IMR-90 (cell line): ENCODE results near the gene MLIP. TPM values are rescaled to one million over a fixed set of nuclear protein-coding genes. Genes with fewer than 3 reads are reported as not detected.

Source experiments
- ATAC-seq: fragments of 200-7000 bp; cut with Tn5 transposase; 2 replicates; pipeline ENCODE4 v1.9.1; 2020; ENCODE audit warnings: low read depth, mild to moderate bottlenecking, moderate library complexity
- BruUV-seq: library from RNA; stranded (reverse); fragments of 400-500 nt; replicated peaks from 2 replicates; lab custom pipeline; 2021; lab: Mats Ljungman, UMichigan
- CTCF ChIA-PET: fragments of 300-600 bp; formaldehyde crosslinking; extraction: SDS; loops from one replicate; lab custom pipeline; 2021; ENCODE audit warnings: antibody characterized with exemption; lab: Yijun Ruan, JAX
- POLR2A ChIA-PET: fragments of 300-600 bp; sonication (Branson Sonifier 250); formaldehyde crosslinking; loops from one replicate; lab custom pipeline; 2022; ENCODE audit warnings: antibody characterized with exemption; ENCODE audit not compliant: unreplicated experiment; lab: Charles Lee
- DNase-seq: peaks from one replicate; pipeline ENCODE4 v3.0.0; 2013
- H2AFZ ChIP-seq: replicated peaks from 2 replicates; pipeline ENCODE3; 2013; ENCODE audit warnings: low read length, mild to moderate bottlenecking; ENCODE audit not compliant: poor library complexity
- H2AK5ac ChIP-seq: 2 replicates; pipeline ENCODE4 v1.6.1; 2013; ENCODE audit warnings: low read depth, low read length, inconsistent platforms
- H2AK9ac ChIP-seq: replicated peaks from 2 replicates; pipeline ENCODE3; 2013; ENCODE audit warnings: mild to moderate bottlenecking, low read depth, low read length, moderate library complexity; ENCODE audit not compliant: poor library complexity
- H2BK120ac ChIP-seq: 2 replicates; pipeline ENCODE4 v1.6.1; 2013; ENCODE audit warnings: low read depth, low read length, inconsistent platforms
- H2BK15ac ChIP-seq: 3 replicates; pipeline ENCODE4 v1.6.1; 2013; ENCODE audit warnings: low read depth, low read length, inconsistent platforms
- H2BK20ac ChIP-seq: 2 replicates; pipeline ENCODE4 v1.6.1; 2013; ENCODE audit warnings: low read depth, mild to moderate bottlenecking, inconsistent platforms, low read length, moderate library complexity
- H2BK5ac ChIP-seq: 2 replicates; pipeline ENCODE4 v1.6.1; 2013; ENCODE audit warnings: mild to moderate bottlenecking, low read depth, low read length, inconsistent platforms; ENCODE audit not compliant: poor library complexity, severe bottlenecking
- H3K14ac ChIP-seq: replicated peaks from 2 replicates; pipeline ENCODE4 v1.6.1; 2013; ENCODE audit warnings: low read depth, low read length, inconsistent platforms
- H3K18ac ChIP-seq: 2 replicates; pipeline ENCODE4 v1.6.1; 2013; ENCODE audit warnings: low read depth, low read length, control low read depth
- H3K23ac ChIP-seq: 2 replicates; pipeline ENCODE4 v1.6.1; 2013; ENCODE audit warnings: low read depth, low read length, inconsistent platforms
- H3K27ac ChIP-seq: 2 replicates; pipeline ENCODE4 v1.5.1; 2013; ENCODE audit warnings: mild to moderate bottlenecking, control low read depth, low read length; ENCODE audit not compliant: insufficient read depth
- H3K27me3 ChIP-seq: 2 replicates; pipeline ENCODE4 v1.6.1; 2013; ENCODE audit warnings: low read length; ENCODE audit not compliant: control insufficient read depth, insufficient read depth
- H3K36me3 ChIP-seq: 2 replicates; pipeline ENCODE4 v1.6.1; 2013; ENCODE audit warnings: low read length, mixed read lengths; ENCODE audit not compliant: control insufficient read depth, insufficient read depth
- H3K4ac ChIP-seq: 2 replicates; pipeline ENCODE4 v1.6.1; 2013; ENCODE audit warnings: low read depth, low read length, inconsistent platforms
- H3K4me1 ChIP-seq: 2 replicates; pipeline ENCODE4 v1.6.1; 2013; ENCODE audit warnings: low read length, mixed read lengths; ENCODE audit not compliant: control insufficient read depth, insufficient read depth
- H3K4me2 ChIP-seq: 2 replicates; pipeline ENCODE4 v1.6.1; 2013; ENCODE audit warnings: low read depth, mild to moderate bottlenecking, control low read depth, low read length, moderate library complexity
- H3K4me3 ChIP-seq: 2 replicates; pipeline ENCODE4 v1.5.1; 2013; ENCODE audit warnings: low read depth, mild to moderate bottlenecking, control low read depth, low read length, moderate library complexity; ENCODE audit not compliant: insufficient read depth
- H3K56ac ChIP-seq: 2 replicates; pipeline ENCODE4 v1.6.1; 2013; ENCODE audit warnings: low read length, inconsistent platforms; ENCODE audit not compliant: insufficient read depth; ENCODE audit errors: extremely low read depth
- H3K79me1 ChIP-seq, 2 experiments: 2 replicates each; pipeline ENCODE4 v1.6.1; 2013; ENCODE audit warnings: low read length in 2 of 2, inconsistent platforms in 1 of 2, low read depth in 1 of 2
- H3K9ac ChIP-seq: 2 replicates; pipeline ENCODE4 v1.6.1; 2013; ENCODE audit warnings: low read depth, low read length, control low read depth
- H3K9me1 ChIP-seq: 2 replicates; pipeline ENCODE4 v1.6.1; 2013; ENCODE audit warnings: low read length, inconsistent platforms; ENCODE audit not compliant: insufficient read depth
- H3K9me3 ChIP-seq: 2 replicates; pipeline ENCODE4 v1.6.1; 2013; ENCODE audit warnings: low read length; ENCODE audit not compliant: control insufficient read depth, insufficient read depth
- H4K20me1 ChIP-seq: 2 replicates; pipeline ENCODE4 v1.6.1; 2013; ENCODE audit warnings: low read length, inconsistent platforms; ENCODE audit not compliant: insufficient read depth
- H4K5ac ChIP-seq: 2 replicates; pipeline ENCODE4 v1.6.1; 2013; ENCODE audit warnings: mild to moderate bottlenecking, low read depth, low read length, control low read depth
- H4K8ac ChIP-seq, 2 experiments: 2 replicates each; pipeline ENCODE4 v1.6.1; 2013; ENCODE audit warnings: low read depth in 2 of 2, low read length in 2 of 2, control low read depth in 1 of 2, inconsistent platforms in 1 of 2
- H4K91ac ChIP-seq: 2 replicates; pipeline ENCODE4 v1.6.1; 2013; ENCODE audit warnings: low read depth, low read length, inconsistent platforms; ENCODE audit not compliant: insufficient read depth
- BHLHE40 ChIP-seq: fragments of 150-350 bp; IDR thresholded peaks from 2 replicates; pipeline ENCODE4 v1.6.1; 2016; ENCODE audit warnings: mild to moderate bottlenecking, low read depth, low read length
- CEBPB ChIP-seq: IDR thresholded peaks from 2 replicates; pipeline ENCODE4 v1.6.1; 2012; ENCODE audit warnings: low read depth, low read length, improper control_type of control experiment
- CHD1 ChIP-seq: IDR thresholded peaks from 2 replicates; pipeline ENCODE4 v1.6.1; 2012; ENCODE audit warnings: low read depth, low read length, improper control_type of control experiment
- ELK1 ChIP-seq: fragments of 150-350 bp; IDR thresholded peaks from 2 replicates; pipeline ENCODE4 v1.6.1; 2016; ENCODE audit warnings: low read depth, mild to moderate bottlenecking, low read length, moderate library complexity, borderline replicate concordance
- FOS ChIP-seq: fragments of 150-350 bp; IDR thresholded peaks from 2 replicates; pipeline ENCODE4 v1.6.1; 2016; ENCODE audit warnings: low read depth, low read length
- MAFK ChIP-seq: IDR thresholded peaks from 2 replicates; pipeline ENCODE4 v1.6.1; 2012; ENCODE audit warnings: low read depth, low read length, improper control_type of control experiment
- MAZ ChIP-seq: IDR thresholded peaks from 2 replicates; pipeline ENCODE4 v1.6.1; 2012; ENCODE audit warnings: low read depth, mild to moderate bottlenecking, low read length, improper control_type of control experiment, moderate library complexity, borderline replicate concordance
- MXI1 ChIP-seq: IDR thresholded peaks from 2 replicates; pipeline ENCODE4 v1.6.1; 2012; ENCODE audit warnings: low read depth, mild to moderate bottlenecking, low read length, moderate library complexity, borderline replicate concordance
- NFE2L2 ChIP-seq: fragments of 150-350 bp; IDR thresholded peaks from 2 replicates; pipeline ENCODE4 v1.6.1; 2016; ENCODE audit warnings: low read depth, mild to moderate bottlenecking, low read length
- POLR2A ChIP-seq: IDR thresholded peaks from 2 replicates; pipeline ENCODE4 v1.6.1; 2012; ENCODE audit warnings: mild to moderate bottlenecking, low read depth, low read length
- RAD21 ChIP-seq: IDR thresholded peaks from 2 replicates; pipeline ENCODE4 v1.6.1; 2012; ENCODE audit warnings: low read length, improper control_type of control experiment
- RCOR1 ChIP-seq: IDR thresholded peaks from 2 replicates; pipeline ENCODE4 v1.6.1; 2012; ENCODE audit warnings: mild to moderate bottlenecking, low read length, improper control_type of control experiment; ENCODE audit not compliant: insufficient replicate concordance
- RFX5 ChIP-seq: IDR thresholded peaks from 2 replicates; pipeline ENCODE4 v1.8.0; 2012; ENCODE audit warnings: low read depth, mild to moderate bottlenecking, low read length, moderate library complexity
- SMC3 ChIP-seq: fragments of 150-350 bp; IDR thresholded peaks from 2 replicates; pipeline ENCODE4 v1.6.1; 2016; ENCODE audit warnings: low read depth, mild to moderate bottlenecking, antibody characterized with exemption, low read length, moderate library complexity
- USF2 ChIP-seq: fragments of 150-350 bp; IDR thresholded peaks from 2 replicates; pipeline ENCODE4 v1.6.1; 2017; ENCODE audit warnings: mild to moderate bottlenecking, antibody characterized with exemption, low read length, low read depth
- WGBS, 2 experiments: methylation state at CpG; one replicate each; pipeline versions ENCODE4 v1.1.5 to v1.1.7; 2013; ENCODE audit warnings: missing lambda C conversion rate in 2 of 2; ENCODE audit not compliant: insufficient read length in 1 of 2; ENCODE audit errors: extremely low coverage in 2 of 2; 5-methylcytosine and 5-hydroxymethylcytosine counted together
- dilution Hi-C: fragments of 300-500 bp; cut with HindIII; formaldehyde crosslinking; loops from one replicate; pipeline ENCODE4 v1.14.3; 2018; ENCODE audit warnings: low sequenced_read_pairs; ENCODE audit not compliant: unreplicated experiment
- in situ Hi-C: fragments of 300-500 bp; cut with MboI; formaldehyde crosslinking; loops from 3 replicates; pipeline ENCODE4 v1.14.3; 2019; ENCODE audit warnings: low sequenced_read_pairs, inconsistent platforms, mixed read lengths
- intact Hi-C: fragments of 100-400 bp; cut with micrococcal nuclease; formaldehyde crosslinking; loops from 2 replicates; pipeline ENCODE4 v1.10.0; 2022
- polyA plus RNA-seq, 3 experiments: library from polyadenylated mRNA; depleted of rRNA; stranded (reverse); fragments of >200 nt; gene quantifications; 2 replicates each; pipeline ENCODE4 v1.2.3, GENCODE V29; 2012; ENCODE audit warnings: low replicate concordance in 1 of 3
- total RNA-seq: library from RNA; depleted of rRNA; stranded (reverse); fragments of >200 nt; gene quantifications from 2 replicates; pipeline ENCODE4 v1.2.3, GENCODE V29; 2012
- TF ChIP-seq, protein P1 (sequence below): conservative IDR thresholded peaks from 2 replicates; pipeline ENCODE4 v1.5.1; 2012; ENCODE audit warnings: mild to moderate bottlenecking, low read depth, low read length, improper control_type of control experiment

Gene MLIP
- total and polyA plus RNA-seq, 2 of the 4 experiments (the other 2 are of a cell fraction): not detected

GRCh38 chr6:54193560-54193959 lies 82.3 kb downstream of the MLIP start:
- H3K56ac ChIP-seq: no peak overlapping the region
- no peak overlapping the region for H3K4me2 ChIP-seq
- no peak overlapping the region for H2BK20ac ChIP-seq
- peak overlapping the region in 1 of 2 experiments; percentile 37; a peak in 1 of 4 replicates for H4K8ac ChIP-seq
- no peak overlapping the region for H3K4me3 ChIP-seq
- H2BK5ac ChIP-seq: no peak overlapping the region
- DNase-seq (no peak), ATAC-seq (no peak)
- intact Hi-C loops (no loop called here), in situ Hi-C loops (no loop called here), dilution Hi-C loops (no loop called here)
- no peak overlapping the region for H2AK5ac ChIP-seq
- no peak overlapping the region for H2AK9ac ChIP-seq
- H3K4ac ChIP-seq: no peak overlapping the region
- ChIA-PET POLR2A (no interaction called here), CTCF (no interaction called here)
- H3K27me3 ChIP-seq: no peaks in the 10 kb centered on the region
- no peak overlapping the region for H2AFZ ChIP-seq
- H3K18ac ChIP-seq: peak overlapping the region; percentile 59; the same call in 1 of the 2 replicates
- H4K5ac ChIP-seq: peak overlapping the region; percentile 91; the same call in 1 of the 2 replicates
- H2BK120ac ChIP-seq: no peak overlapping the region
- H3K27ac ChIP-seq: no peak overlapping the region
- H3K23ac ChIP-seq: no peak overlapping the region
- H3K9me3 ChIP-seq: no peaks in the 10 kb centered on the region
- H3K9ac ChIP-seq: no peak overlapping the region
- no TSS peak for BruUV-seq
- H3K36me3 ChIP-seq: no peaks in the 10 kb centered on the region
- H3K14ac ChIP-seq: 0 out of 2 replicates have a peak overlapping the region, but pooled peaks have one; percentile 56
- H2BK15ac ChIP-seq: no peak overlapping the region
- H4K20me1 ChIP-seq: no peaks in the 10 kb centered on the region
- H3K79me1 ChIP-seq: no peaks in the 10 kb centered on the region
- no CpG with 5 or more reads among the region's 3 CpGs for WGBS, 2 experiments
- TF ChIP-seq CHD1 (no peak), ELK1 (no peak), MAFK (no peak), NFE2L2 (no peak), MAZ (no peak), CEBPB (no peak), POLR2A (no peak), FOS (no peak), RAD21 (no peak), MXI1 (no peak), BHLHE40 (no peak), RCOR1 (no peak), RFX5 (no peak), USF2 (no peak), SMC3 (no peak)
- TF ChIP-seq, protein P1, sequence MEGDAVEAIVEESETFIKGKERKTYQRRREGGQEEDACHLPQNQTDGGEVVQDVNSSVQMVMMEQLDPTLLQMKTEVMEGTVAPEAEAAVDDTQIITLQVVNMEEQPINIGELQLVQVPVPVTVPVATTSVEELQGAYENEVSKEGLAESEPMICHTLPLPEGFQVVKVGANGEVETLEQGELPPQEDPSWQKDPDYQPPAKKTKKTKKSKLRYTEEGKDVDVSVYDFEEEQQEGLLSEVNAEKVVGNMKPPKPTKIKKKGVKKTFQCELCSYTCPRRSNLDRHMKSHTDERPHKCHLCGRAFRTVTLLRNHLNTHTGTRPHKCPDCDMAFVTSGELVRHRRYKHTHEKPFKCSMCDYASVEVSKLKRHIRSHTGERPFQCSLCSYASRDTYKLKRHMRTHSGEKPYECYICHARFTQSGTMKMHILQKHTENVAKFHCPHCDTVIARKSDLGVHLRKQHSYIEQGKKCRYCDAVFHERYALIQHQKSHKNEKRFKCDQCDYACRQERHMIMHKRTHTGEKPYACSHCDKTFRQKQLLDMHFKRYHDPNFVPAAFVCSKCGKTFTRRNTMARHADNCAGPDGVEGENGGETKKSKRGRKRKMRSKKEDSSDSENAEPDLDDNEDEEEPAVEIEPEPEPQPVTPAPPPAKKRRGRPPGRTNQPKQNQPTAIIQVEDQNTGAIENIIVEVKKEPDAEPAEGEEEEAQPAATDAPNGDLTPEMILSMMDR: no peak
- H4K91ac ChIP-seq: no peak overlapping the region
- no peaks in the 10 kb centered on the region for H3K9me1 ChIP-seq
- peaks cover 4% of the 10 kb centered on the region; the same call in 1 of the 2 replicates for H3K4me1 ChIP-seq
